HG02970 (cell line): ENCODE results near the gene PEX13.
A peak's percentile ranks its signal among the peaks of the same experiment; 100 is the strongest.

Experiments
- ATAC-seq: cut with Tn5 transposase; IDR thresholded peaks from one replicate; pipeline ENCODE4 v1.9.1; 2021; ENCODE audit warnings: mild to moderate bottlenecking, moderate library complexity, moderate number of reproducible peaks; ENCODE audit not compliant: unreplicated experiment, low FRiP score

Gene PEX13

GRCh38 chr2:61059382-61059781, 41.9 kb downstream of the PEX13 start:
- ATAC-seq = no peak

GRCh38 chr2:61065714-61066709, 48.5 kb downstream of the PEX13 start, which contains the start of gene SANBR:
TSS of gene SANBR (plus strand) at chr2:61065871. CDS start at chr2:61070351, 4,480 bp downstream.
- peak; percentile 92 for ATAC-seq

- ATAC-seq = no peak
Measured at GRCh38 chr2:61074100-61074499, 56.6 kb downstream of the PEX13 start.

- no peak for ATAC-seq
Measured at GRCh38 chr2:61085883-61086282, 68.4 kb downstream of the PEX13 start.

- no peak for ATAC-seq
Measured at GRCh38 chr2:61089797-61090196, 72.3 kb downstream of the PEX13 start.

GRCh38 chr2:61090386-61090921, 72.9 kb downstream of the PEX13 start:
- ATAC-seq = no peak

- no peak for ATAC-seq
Measured at GRCh38 chr2:61091485-61091884, 74.0 kb downstream of the PEX13 start.

- no peak for ATAC-seq
Measured at GRCh38 chr2:61096438-61096837, 78.9 kb downstream of the PEX13 start.

GRCh38 chr2:61100801-61101200, 83.3 kb downstream of the PEX13 start:
- ATAC-seq = no peak
